Adrenal gland (tissue), 5 donors: Measurements from ENCODE around the gene MRPL32.

ENCODE experiments used
- POLR2A ChIP-seq, 2 donors: fragments of 450-650 bp; IDR thresholded peaks; one replicate each; pipeline ENCODE4 v1.6.1; 2017; ENCODE audit warnings: antibody characterized with exemption in 2 of 2, mild to moderate bottlenecking in 2 of 2, moderate library complexity in 1 of 2
- TF ChIP-seq, protein P1 (sequence below), 6 experiments: fragments of 450-650 bp in 4 of 6; fragments of 200-600 bp in 2 of 6; sonication (generic) in 1 of 6; IDR thresholded peaks; 1 replicate in 5 of 6; 2 replicates in 1 of 6; pipeline versions ENCODE4 v1.5.1 to v1.8.0; 2016 to 2021; ENCODE audit warnings: antibody characterized with exemption in 6 of 6, mild to moderate bottlenecking in 2 of 6, moderate library complexity in 1 of 6
- donor health status: DM: no; HTN: no; CAD: no.

GRCh38 chr7:42986781-42987248 lies 54.6 kb downstream of the MRPL32 start:
- TF ChIP-seq, protein P1, sequence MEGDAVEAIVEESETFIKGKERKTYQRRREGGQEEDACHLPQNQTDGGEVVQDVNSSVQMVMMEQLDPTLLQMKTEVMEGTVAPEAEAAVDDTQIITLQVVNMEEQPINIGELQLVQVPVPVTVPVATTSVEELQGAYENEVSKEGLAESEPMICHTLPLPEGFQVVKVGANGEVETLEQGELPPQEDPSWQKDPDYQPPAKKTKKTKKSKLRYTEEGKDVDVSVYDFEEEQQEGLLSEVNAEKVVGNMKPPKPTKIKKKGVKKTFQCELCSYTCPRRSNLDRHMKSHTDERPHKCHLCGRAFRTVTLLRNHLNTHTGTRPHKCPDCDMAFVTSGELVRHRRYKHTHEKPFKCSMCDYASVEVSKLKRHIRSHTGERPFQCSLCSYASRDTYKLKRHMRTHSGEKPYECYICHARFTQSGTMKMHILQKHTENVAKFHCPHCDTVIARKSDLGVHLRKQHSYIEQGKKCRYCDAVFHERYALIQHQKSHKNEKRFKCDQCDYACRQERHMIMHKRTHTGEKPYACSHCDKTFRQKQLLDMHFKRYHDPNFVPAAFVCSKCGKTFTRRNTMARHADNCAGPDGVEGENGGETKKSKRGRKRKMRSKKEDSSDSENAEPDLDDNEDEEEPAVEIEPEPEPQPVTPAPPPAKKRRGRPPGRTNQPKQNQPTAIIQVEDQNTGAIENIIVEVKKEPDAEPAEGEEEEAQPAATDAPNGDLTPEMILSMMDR (IDR thresholded peaks at IDR 0.05), result no peak
- TF ChIP-seq POLR2A (IDR thresholded peaks at IDR 0.05), result no peak
